Measurements from ENCODE around the gene PRTN3.
"Not testable (repeated sequence)": the region's sequence is repeated elsewhere in the genome, so short reads cannot be mapped to it uniquely, and the experiment has no call there.

Gene PRTN3

DNA sequence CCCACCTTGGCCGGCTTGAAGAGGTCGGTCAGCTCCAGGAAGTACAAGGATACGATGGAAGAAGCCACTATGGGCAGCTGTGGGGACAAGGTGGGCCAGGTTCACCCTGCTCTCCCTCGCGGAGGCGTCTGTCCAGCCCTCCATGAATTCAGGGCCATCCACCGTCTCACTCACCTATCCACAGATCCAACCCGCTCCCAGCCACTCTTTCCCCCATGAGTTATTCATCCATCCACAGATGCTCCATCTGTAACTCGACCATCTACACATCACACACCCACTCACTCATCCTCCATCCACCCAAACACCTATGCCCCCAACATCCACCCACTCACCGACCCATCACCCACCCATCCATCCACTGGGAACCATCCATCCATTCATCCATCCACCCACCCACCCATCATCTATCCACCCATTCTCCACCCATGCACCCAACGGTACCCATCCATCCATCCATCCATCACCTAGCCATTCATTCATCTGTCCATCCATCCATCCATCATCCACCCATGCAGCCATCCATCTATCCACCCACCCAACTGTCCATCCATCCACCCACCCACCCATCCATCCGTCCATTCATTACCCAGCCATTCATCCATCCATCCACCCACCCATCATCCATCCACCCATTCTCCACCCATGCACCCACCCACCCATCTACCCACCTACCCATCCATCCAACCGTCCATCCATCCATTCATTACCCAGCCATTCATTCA, 24.9 kb upstream of the PRTN3 start:
- no peak for DNase-seq (ENCODE audit: low read depth in 3 of 3)

DNA sequence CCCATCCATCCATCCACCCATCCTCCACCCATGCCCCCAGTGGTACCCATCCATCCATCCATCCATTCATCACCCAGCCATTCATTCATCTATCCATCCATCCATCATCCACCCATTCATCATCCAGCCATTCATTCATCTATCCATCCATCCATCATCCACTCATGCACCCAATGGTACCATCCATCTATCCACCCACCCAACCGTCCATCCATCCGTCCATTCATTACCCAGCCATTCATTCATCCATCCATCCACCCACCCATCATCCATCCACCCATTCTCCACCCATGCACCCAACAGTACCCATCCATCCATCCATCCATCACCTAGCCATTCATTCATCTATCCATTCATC, 24.3 kb upstream of the PRTN3 start:
- no peak for DNase-seq (ENCODE audit: low read depth in 3 of 3)

DNA sequence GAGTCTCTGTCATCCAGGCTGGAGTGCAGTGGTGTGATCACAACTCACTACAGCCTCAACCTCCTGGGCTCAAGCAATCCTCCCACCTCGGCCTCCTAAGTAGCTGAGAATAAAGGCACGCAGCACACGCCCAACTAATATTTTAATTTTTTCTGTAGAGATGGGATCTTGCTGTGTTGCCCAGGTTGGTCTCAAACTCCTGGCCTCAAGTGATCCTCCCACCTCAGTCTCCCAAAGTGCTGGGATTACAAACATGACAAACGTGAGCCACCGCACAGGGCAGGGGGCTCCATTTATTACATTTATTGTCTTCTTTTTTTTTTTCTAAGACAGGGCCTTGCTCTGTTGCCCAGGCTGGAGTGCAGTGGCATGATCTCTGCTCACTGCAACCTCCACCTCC, 20.6 kb upstream of the PRTN3 start:
- not testable (repeated sequence) for DNase-seq (ENCODE audit: low read depth in 3 of 3)

DNA sequence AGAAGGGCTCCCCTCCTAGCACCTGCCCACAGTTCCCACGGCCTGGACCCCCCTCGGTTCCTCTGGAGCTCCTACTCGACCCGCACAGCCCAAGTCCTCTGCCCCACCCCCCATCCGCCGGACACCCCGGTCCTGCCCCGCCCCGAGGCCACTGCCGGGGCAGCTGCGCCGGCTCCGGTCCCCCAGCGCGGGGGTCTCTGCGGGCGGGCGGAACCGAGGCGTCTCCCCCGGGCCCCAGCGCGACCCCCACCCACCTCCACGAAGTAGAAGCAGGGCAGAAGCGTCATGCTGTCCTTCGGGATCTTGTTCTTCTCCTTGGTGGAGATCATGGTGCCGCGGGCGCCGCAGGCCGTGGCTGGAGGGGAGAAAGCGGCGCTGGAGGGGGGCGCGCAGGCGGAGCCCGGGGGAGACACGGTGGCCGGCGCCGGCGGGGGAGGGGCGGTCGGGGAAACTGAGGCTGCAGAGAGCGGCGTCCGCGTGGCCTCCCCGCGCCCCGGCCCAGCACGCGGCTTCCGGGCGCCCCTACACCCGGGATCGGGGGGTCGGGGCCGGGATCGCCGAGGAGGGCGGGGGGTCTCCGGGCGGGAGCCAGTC, 19.5 kb upstream of the PRTN3 start:
- no peak for DNase-seq (ENCODE audit: low read depth in 3 of 3)

DNA sequence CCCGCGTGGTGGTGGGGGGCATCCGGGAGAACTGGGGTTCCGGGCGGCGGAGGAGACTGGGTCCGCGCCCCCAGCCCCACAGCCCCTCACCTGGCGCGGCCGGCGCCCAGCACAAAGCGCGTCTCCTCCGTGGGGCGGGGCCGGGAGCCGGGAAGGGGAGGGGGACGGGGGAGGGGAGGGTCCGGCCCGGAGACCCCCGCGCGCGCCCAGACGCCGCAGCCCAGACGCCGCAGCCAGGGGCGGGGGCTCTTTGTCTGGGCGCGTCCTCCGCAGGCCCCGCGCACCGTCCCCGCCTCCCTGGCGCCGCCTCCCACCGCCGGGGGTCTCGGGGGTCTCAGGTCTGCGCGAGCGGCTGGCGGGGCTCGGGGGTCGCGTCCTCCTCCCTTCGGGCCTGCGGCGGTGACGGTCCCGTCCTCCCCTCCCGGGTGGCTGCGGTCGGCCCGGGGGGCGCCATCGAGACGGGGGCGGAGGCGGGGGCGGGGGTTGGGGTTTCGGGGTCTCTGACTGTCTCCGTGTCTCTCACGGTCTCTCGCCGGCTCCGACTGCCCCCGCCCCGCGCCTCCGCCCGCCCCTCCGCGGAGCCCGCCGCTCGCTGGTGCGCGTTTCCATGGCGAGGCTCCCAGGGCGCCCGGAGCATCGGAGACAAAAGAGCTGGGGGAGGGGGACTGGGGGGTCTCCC, 18.8 kb upstream of the PRTN3 start, which contains the start of gene PLPPR3:
TSS of gene PLPPR3 (minus strand) at position 131 of the 679 bp plus-strand sequence. CDS start 396 bp downstream, outside the sequence.
- no peak for DNase-seq (ENCODE audit: low read depth in 3 of 3)

DNA sequence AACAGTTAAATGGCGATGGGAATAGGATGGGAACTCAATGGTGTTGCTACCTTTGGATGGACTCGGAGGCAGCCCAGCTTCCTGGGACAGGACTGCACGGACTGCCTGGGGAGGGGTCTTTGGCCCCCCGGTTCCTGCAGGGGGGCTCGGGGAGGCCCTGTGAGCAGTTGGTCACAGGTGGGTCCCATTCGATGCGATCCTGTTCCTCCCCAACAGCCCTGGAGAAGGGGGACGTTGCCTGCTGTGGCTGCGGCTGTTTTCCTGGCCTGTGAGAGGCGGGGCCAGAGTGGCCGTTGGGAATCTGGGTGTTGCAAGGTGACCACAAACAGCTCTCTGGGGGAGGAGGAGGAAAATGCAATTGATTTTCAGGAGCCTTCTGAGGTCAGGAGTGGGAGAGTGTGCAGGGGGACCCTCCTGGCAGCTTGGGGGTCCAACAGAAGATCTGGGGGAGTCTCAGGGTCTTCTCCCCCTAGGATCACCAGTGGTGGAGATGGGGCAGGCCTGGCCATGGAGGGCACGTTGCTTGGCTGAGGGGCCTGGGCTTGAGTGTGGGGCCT, 17.2 kb upstream of the PRTN3 start:
- DNase-seq (ENCODE audit: low read depth in 3 of 3): no peak

DNA sequence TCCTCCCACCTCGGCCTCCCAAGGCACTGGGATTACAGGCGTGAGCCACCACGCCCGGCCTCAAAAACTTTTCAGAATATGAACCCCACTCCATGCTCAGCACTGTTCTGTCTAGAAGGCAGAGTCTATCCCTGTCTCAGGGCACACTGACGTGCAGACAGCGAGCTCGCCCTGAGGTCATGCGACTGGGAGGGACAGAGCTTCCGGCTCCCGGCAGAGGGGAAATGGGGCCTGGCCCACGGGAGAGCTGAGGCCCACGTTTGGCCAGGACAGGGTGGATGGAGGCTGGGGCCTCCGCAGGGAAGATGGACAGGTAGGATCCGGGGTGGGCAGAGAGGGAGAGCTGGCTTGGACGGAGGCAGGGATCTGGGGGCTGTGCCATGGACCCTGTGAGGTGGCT, 15.9 kb upstream of the PRTN3 start:
- no peak for DNase-seq (ENCODE audit: low read depth in 3 of 3)

DNA sequence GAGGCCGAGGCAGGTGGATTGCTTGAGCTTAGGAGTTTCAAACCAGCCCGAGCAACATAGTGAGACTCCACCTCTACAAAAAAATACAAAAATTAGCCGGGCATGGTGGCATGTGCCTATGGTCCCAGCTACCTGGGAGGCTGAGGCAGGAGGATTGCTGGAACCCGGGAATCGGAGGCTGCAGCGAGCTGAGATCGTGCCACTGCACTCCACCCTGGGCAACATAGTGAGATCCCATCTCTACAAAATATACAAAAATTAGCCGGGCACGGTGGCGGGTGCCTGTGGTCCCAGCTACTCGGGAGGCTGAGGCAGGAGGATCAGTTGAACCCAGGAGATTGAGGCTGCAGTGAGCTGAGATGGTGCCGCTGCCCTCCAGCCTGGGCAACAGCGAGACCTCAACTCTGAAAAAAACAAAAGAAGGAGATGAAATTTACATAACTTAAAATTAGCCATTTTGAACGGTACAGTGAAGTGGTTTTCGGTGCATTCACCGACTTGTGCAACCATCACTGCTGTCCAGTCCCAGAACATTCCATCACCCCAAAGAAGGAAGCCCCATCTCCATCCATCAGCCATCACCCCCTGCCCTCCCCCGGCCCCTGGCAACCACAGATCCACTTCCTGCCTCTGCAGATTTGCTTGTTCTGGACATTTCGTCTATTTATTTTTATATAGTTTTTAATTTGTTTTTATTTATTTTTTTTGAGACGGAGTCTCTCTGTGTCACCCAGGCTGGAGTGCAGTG, 14.7 kb upstream of the PRTN3 start:
- no peak for DNase-seq (ENCODE audit: low read depth in 3 of 3)

DNA sequence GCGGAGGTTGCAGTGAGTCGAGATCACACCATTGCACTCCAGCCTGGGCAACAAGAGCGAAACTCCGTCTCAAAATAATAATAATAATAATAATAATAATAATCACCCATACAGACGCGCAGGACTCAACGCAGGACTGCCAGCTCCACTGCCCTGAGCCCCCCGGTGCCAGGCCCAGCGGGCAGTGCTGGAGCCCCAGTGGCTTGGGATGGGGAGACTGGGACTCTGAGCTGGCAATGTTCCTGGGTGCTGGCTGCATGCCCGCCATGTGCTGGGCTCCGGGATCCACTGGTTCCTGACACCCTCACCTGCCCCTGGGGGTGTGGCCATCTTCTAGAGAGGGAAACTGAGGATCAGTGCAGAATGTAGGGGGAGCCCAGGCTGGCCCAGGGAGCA, 13.5 kb upstream of the PRTN3 start:
- no peak for DNase-seq (ENCODE audit: low read depth in 3 of 3)

DNA sequence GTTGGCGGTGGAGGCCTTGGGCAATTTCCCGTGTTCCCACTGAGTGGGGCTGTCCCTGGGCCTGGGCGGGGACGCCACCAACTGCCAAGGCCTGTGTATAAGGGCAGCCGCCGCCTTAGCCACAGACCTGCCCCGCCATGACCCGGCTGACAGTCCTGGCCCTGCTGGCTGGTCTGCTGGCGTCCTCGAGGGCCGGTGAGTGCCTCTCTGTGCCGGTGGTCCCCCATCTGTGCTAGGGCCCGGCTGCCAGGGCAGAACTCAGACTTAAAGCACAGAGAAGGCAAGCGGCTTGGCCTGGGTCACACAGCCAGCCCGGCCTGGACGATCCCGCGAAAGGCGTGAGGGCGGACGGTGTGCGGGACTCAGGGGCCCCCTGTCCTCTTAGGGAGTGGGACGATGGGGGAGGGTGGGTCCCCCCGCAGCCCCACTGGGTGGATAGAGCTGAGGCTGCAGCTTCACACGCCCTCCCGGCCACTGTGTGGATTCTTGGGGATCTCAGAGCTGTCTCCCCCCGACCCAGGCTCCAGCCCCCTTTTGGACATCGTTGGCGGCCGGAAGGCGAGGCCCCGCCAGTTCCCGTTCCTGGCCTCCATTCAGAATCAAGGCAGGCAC, 13.0 kb upstream of the PRTN3 start, which contains the start of gene AZU1:
TSS of gene AZU1 (plus strand) at position 128 of the 612 bp plus-strand sequence. CDS start at position 138, 10 bp downstream.
- no peak for DNase-seq (ENCODE audit: low read depth in 3 of 3)

DNA sequence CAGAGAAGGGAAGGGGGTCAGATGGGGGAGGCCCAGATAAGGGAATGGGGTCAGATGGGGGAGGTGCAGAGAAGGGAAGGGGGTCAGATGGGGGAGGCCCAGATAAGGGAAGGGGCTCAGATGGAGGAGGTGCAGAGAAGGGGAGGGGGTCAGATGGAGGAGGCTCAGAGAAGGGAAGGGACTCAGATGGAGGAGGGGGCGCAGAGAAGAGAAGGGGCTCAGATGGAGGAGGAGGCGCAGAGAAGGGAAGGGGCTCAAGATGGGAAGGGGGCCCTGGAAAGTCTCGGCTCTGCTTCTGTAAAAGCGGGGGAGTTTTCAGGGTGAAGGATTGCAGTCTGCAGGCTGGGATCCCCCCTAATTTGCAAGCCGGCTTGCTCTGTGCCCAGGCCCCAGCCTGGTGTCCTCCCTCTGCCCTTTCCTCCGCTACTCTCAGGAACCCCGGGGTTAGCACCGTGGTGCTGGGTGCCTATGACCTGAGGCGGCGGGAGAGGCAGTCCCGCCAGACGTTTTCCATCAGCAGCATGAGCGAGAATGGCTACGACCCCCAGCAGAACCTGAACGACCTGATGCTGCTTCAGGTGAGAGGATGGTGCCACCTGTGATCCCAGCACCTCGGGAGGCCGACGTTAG, 11.6 kb upstream of the PRTN3 start:
- no peak for DNase-seq (ENCODE audit: low read depth in 3 of 3)

DNA sequence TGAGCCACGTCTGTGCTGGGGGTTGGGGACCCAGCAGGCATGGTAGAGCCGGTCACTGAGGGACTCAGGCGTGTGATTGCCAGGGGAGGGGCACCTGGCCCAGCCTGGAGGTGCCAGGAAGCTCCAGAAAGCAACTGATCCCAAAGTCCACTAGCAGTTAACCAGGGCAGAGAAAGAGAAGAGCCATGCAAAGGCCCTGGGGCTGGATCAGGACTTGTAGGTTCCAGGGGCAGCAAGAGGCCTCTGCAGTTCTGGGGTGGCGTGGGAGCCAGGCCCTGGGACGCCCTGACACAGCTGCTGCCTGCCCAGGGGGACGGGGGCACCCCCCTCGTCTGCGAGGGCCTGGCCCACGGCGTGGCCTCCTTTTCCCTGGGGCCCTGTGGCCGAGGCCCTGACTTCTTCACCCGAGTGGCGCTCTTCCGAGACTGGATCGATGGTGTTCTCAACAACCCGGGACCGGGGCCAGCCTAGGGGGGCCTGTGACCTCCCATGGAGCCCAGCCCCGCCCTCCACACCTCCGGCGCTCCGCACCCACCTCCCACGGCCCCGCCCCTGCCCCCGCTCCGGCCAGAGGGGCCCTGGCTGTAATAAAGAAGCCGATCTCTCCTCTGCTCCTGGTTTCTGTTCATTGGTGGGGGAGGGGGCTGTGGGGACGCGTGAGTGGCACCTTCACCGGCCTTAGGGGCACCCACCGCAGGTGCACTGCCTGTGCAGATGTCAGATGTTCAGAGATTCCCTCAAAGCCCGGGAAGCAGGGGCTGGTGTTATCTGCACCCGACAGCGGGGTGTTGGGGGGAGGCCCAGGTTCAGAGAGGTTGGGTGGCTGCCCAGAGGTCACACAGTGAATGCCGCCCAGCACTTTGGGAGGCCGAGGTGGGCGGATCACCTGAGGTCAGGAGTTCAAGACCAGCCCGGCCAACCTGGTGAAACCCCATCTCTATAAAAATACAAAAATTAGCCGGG, 9.1 kb upstream of the PRTN3 start:
- DNase-seq (ENCODE audit: low read depth in 3 of 3): no peak

DNA sequence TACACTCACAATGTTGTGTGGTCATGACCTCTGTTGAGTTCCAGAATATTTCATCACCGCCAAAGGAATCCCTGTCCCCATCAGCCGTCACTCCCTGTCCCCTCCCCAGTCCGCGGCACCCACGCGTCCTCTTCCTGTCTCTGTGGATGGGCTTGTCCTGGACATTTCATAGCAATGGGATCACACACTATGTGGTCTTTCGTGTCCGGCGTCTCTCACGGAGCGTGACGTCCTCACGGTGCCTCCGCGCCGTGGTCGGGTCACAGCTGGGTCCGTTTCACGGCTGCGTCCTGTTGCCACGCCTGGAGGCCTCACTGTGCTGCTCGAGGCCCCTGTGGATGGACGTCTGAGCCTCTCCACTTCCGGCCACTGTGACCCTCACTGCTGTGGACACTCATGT, 6.6 kb upstream of the PRTN3 start:
- no peak for DNase-seq (ENCODE audit: low read depth in 3 of 3)

DNA sequence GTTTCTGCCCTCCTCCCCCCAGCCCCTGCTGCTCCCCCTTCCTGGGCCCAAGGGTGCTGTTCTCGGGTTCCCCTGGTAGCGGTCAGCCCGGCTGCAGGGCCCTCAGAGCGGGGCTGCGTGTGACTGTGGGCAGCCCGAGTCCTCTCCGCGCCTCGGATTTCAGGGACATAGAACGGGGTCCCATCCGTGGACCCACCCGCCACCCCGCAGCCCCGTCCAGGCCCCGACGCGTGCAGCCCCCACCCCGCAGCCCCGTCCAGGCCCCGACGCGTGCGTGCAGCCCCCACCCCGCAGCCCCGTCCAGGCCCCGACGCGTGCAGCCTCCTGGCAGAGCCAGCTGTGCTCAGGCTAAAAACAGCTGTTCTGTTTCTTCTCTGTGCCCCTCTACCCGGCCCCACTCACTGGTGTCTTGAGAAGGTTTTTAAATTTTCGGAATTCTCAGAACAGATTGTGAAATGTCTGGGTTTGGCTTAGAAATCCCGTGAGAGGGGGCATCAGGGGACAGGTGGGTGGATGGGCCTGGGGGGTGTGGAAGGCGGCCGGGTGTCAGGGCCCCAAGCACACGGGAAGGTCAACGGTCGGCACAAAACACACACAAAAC, 5.5 kb upstream of the PRTN3 start:
- no peak for DNase-seq (ENCODE audit: low read depth in 3 of 3)

DNA sequence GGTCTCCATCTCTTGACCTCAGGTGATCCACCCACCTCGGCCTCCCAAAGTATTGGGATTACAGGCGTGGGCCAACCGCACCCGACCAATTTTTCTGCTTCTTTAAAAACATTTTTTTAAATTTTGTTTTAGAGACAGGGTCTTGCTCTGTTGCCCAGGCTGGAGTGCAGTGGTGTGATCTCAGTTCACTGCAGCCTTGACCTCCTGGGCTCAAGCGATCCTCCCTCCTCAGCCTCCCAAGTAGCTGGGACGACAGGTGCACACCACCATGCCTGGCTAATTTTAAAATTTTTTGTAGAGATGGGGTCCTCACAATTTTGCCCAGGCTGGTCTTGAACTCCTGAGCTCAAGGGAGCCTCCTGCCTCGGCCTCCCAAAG, 2.0 kb downstream of the PRTN3 start:
- DNase-seq (ENCODE audit: low read depth in 3 of 3): not testable (repeated sequence)

DNA sequence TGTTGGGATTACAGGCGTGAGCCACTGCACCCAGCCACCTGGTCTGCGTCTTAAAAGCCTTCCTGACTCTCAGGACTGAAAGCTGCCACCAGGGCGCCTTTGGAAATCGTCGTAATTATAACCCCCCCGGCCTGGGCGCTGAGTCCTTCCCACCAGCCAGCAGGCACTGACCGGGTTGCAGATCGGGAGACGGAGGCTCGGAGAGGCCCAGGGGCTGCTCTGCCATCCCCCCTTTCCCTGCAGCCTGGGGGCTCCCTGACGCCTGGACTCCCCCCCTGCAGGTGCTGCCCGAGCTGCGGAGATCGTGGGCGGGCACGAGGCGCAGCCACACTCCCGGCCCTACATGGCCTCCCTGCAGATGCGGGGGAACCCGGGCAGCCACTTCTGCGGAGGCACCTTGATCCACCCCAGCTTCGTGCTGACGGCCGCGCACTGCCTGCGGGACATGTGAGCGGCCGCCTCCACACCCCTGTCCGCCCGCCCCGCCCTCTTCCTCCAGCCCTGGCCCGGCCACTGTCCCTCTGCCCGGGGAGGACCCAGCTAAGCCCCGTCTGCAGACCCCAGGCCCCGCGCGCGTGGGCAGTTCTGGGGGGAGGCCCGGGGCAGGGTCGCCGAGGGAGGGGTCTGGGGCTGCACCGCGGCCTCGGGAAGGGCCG, 2.5 kb downstream of the PRTN3 start:
- no peak for DNase-seq (ENCODE audit: low read depth in 3 of 3)

DNA sequence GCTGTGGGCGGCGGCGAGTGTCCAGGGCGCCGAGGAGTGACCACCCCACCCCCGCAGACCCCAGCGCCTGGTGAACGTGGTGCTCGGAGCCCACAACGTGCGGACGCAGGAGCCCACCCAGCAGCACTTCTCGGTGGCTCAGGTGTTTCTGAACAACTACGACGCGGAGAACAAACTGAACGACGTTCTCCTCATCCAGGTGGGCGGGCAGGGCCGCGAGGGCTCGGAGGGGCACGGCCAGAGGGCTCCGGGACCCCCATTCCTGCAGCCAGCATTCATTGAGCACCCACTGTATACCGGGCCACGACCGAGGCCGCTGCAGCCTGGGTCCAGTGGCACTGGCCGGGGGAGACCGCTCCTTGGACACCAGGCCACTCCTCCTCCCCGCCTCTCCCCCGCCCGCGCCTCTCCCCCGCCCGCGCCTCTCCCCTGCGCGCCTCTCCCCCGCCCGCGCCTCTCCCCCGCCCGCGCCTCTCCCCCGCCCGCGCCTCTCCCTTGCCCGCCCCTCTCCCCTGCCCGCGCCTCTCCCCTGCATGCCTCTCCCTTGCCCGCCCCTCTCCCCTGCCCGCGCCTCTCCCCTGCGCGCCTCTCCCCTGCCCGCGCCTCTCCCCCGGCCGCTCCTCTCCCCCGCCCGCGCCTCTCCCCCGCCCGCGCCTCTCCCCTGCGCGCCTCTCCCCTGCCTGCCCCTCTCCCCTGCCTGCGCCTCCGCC, 3.2 kb downstream of the PRTN3 start:
- DNase-seq (ENCODE audit: low read depth in 3 of 3): no peak

DNA sequence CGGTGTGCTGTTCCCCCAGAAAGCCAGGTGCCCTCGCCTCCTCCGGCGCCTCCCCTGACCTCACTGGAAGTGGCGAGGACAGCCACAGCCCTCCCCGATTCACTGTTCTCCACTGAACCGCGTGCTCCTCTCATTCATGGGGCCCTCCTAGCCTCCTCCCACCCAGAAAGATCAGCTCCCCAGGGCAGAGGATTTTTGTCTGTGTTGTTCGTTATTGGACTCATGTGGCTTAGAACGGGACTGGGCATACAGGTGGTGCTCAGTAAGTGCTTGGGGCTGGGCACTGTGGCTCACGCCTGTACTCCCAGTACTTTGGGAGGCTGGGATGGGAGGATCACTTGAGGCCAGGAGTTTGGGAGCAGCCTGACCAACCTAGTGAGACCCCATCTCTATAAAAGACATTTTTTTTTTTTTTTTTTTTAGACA, 3.8 kb downstream of the PRTN3 start:
- DNase-seq (ENCODE audit: low read depth in 3 of 3): no peak

Measured in stimulated activated CD4-positive, alpha-beta T cell treated with anti-CD3 and anti-CD28 coated beads, TNF-alpha, amount 100 ng/mL, for 24 hours (primary cell).